GM12872 (cell line): ENCODE measurements around the gene FIZ1.

ENCODE experiments used
- TF ChIP-seq, protein P1 (sequence below): IDR thresholded peaks from 3 replicates; pipeline ENCODE4 v1.5.1; 2011; ENCODE audit warnings: low read depth, mild to moderate bottlenecking, low read length, moderate library complexity; ENCODE audit not compliant: insufficient read depth

Gene FIZ1

DNA sequence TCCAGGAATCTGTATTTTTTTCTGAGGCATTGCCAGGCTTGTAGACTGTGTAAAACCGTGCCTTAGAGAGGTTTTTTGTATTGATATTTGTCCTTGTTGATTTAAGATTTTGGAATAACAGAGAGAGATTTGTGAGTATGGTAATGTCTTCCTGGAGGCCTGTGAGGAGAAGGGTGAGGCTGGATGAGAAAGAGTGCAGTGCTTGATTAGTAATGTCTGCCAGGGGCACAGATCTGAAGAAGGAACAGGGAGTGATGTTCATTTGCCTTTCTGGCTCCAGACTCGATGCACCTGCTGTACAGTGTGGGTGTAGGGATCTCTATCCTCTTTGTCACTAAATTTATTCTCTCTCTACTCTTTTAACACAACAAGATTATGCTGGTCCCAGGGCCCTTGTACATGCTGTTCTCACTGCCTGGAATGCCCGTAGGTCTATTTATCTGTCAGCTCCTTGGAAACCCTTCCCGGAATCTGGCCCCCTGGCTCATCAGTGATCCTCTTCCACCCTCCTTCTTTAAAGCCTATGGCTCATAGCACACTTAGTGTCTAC is 4.2 kb downstream of the FIZ1 start:
- TF ChIP-seq, protein P1, sequence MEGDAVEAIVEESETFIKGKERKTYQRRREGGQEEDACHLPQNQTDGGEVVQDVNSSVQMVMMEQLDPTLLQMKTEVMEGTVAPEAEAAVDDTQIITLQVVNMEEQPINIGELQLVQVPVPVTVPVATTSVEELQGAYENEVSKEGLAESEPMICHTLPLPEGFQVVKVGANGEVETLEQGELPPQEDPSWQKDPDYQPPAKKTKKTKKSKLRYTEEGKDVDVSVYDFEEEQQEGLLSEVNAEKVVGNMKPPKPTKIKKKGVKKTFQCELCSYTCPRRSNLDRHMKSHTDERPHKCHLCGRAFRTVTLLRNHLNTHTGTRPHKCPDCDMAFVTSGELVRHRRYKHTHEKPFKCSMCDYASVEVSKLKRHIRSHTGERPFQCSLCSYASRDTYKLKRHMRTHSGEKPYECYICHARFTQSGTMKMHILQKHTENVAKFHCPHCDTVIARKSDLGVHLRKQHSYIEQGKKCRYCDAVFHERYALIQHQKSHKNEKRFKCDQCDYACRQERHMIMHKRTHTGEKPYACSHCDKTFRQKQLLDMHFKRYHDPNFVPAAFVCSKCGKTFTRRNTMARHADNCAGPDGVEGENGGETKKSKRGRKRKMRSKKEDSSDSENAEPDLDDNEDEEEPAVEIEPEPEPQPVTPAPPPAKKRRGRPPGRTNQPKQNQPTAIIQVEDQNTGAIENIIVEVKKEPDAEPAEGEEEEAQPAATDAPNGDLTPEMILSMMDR: no peak

DNA sequence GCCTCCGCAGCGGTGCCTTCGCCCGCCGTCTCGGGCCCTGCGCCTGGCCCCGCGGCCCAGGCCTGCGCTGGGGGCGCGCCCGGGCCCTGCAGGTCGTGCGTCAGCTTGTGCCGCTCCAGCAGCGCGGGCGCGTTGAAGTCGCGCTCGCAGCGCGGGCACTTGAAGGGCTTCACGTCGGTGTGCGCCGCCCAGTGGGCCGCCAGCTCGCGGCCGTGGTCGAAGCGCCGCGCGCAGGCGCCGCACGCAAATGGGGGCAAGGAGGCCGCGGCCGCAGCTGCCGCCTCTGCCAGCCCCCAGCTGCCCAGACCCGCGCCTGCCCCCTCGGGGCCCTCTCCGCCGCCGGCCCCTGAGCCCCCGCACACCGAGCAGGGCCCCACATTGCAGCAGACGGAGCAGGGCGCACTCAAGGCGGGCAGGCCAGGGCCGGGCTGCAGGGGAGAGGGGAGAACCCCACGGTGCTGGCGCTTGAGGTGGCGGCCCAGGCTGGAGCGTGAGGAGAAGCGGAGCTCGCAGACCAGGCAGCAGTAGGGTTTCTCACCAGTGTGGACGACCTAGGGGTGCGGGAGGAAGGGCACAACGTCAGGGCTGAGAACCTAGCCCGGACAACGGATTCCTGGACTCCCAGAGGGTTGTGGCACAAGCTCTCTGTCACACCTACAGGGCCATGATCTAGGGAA is 6.1 kb downstream of the FIZ1 start:
- TF ChIP-seq, protein P1: no peak

DNA sequence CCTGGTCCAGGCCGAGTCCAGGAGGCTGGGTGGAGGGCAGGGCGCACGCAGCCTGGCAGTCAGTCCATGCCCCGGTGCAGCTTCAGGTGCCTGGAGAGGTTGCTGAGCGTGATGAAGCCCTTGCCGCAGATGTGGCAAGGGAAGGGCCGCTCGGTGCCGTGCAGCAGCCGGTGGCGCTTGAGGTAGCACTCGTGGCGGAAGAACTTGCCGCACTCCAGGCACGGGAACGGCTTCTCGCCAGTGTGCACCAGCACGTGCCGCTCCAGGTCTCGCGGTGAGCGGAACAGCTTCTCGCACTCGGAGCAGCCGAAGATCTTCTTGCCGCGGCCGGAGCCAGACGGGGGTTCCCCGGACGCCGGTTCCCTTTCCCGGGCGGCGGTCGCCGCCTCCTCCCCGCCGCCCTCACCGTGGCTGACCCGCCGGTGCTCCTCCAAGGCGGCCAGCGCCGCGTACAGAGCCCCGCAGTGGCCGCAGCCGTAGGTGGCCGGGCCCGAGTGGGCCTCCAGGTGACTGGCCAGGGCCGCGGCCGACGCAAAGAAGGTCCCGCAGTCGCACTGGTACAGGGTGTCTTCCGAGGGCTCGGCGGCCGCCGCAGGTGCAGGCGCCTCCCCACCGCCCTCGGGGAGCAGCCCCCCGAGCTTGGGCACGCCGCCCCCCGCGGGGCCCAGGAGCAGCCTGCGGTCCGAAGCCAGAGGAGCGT is 6.8 kb downstream of the FIZ1 start:
- TF ChIP-seq, protein P1: no peak

DNA sequence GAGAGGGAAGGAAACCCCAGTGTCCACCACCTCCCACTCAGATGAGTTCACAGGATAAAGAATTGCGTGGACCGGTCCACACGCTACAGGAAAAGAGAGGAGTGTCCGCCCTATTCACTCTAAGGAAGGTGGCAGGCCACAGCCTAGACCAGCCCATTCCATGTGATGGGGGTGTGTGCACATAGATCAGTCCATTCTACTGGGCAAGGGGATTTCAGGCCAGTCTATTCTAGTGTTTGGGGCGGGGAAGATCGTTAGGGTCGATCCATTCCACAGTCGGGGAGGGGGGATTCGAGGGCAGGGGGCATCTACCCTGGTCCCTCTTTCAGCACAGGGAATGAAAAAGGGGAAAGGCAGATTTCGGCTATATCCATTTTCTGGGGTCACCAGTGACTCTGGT is 7.8 kb downstream of the FIZ1 start:
- TF ChIP-seq, protein P1: no peak

DNA sequence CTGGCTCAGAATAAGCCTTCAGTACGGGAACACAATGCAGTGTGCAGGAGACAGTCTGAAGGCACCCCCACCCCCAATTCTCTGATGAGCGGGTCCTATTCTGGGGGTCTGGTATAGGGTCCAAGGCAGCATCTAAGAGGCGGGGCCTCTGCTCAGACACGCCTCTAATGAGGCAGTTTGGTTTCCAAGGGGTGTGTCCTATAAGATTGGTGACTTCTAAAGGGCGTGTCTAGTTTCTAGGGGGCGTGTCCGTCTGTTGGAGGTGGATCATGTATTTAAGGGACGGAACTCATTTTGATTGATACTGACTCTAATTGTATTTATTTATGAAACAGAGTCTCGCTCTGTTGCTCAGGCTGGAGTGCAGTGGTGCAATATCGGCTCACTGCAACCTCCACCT is 8.7 kb downstream of the FIZ1 start:
- TF ChIP-seq, protein P1: no peak

DNA sequence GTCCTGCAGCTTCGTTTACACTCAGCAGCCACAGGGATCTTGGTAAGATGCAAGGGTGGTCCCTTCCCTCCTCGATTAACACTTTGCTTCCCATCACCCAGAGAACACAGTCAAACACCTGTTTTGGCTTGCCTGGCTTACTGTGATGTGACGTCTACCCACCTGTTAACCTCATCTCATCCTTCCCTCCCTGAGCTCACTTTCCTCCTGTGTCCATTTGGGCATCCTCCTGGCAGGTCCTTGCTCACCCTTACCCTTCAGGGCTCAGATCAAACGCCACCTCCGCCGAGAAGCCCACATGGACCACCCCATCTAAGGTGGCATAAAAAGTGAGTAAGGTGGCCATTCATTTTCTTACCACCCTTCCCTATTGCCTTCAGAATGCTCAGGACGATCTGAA is 9.2 kb downstream of the FIZ1 start:
- TF ChIP-seq, protein P1: no peak

DNA sequence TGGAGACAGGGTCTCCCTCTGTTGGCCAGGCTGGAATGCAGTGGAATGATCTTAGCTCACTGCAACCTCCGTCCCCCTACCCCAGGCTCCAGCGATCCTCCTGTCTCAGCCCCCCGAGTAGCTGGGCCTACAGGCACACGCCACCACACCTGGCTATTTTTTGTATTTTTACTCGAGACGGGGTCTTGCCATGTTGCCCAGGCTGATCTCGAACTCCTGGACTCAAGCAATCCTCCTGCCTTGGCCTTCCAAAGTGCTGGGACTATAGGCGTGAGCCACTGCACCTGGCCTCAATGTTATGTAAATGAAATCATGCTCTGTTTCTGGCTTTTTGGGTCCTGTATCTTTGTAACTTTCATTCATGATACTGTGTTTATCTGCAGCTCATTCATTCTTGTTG is 10.6 kb downstream of the FIZ1 start:
- TF ChIP-seq, protein P1: no peak
